Measurements from ENCODE around the gene PIP4K2A.
A peak's percentile ranks its signal among the peaks of the same experiment; 100 is the strongest.

Gene PIP4K2A

DNA sequence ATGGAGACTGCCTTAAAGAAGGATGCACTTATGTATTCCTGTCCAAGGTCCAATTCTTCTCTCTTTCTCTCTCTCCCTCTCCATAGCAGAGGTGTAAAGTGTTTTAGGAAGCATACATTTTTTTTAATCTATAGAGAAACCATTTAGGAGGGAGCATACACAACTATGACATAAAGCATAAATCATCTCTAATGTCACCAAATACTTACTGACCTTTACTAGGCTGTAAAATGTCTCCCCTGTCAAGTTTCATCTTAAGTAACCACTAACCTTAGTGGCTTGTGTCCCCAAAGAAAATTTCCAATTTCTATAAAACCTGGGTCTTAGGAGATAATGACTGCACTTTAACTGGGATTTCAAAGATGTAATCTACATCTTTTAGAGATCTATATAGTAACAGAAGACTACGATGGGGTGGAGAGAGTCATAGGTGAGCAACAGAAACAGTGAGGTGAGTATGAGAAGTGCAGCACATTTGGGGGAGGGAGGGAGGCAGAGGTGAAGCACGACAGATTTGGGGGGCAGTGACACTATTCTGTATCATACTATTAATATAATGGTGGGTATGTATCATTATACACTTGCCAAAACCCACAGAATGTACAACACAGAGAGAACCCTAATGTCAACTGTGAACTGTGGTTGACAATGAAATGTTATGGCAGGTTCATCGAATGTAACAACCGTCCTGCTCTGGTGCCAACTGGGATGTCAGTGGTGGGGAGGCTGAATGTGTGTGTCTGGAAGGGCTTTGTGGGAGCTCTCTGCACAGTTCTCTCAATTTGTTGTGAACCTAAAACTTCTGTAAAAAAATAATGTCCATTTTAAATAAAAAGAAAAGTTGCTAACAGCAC is 79.5 kb downstream of the PIP4K2A start:
- DNase-seq = no peak

DNA sequence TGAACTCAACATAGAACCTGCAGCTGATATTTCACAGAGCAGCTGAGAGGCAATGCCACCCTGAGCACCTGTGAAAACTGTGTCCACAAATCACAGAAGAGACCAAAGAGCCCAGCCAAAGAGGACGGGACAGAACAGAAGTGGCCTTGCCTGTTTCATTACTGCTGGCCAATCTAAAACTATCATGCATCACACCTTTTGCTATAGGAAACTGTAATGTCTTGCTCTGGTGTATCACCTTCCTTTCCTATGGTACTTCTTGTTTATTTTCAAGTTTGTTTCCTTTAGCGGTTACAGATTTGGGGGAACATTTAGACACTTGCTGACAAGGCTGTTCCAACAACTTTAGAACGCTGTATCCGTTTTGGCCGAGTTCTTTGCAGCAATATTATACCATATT is 80.3 kb downstream of the PIP4K2A start:
- no peak for DNase-seq

- DNase-seq = no peak
Observed at GRCh38 chr10:22633528-22633927, 80.8 kb downstream of the PIP4K2A start.

GRCh38 chr10:22633106-22633505 is 81.3 kb downstream of the PIP4K2A start:
- no peak for DNase-seq

DNA sequence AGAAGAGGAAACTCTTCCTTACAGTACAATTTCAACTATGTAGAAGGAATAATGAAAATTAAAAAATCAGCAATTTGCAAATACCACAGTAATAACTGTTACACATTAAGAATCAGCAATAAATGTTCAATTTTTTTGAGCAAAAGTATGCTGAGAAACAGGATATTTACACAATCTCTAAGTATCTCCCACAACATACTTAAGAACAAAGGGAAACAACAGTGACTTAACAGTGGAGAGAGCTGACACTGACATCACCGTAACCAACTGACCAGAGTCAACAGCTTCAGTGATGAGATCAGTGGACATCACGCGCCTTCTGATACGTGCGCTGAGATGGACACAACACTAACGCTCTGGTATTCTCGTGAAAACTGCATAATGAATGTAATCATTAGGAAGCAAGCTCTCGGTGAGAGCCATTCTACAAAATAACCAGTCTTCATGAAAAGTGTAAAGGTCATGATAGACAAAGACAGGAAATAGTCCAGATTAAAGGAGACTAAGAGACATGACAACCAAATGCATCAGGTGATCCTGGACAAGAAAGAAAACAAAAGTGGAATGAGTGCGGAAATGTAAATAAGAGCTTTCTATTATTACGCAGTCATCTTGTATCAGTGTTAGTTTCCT is 82.6 kb downstream of the PIP4K2A start:
- no peak for DNase-seq

DNA sequence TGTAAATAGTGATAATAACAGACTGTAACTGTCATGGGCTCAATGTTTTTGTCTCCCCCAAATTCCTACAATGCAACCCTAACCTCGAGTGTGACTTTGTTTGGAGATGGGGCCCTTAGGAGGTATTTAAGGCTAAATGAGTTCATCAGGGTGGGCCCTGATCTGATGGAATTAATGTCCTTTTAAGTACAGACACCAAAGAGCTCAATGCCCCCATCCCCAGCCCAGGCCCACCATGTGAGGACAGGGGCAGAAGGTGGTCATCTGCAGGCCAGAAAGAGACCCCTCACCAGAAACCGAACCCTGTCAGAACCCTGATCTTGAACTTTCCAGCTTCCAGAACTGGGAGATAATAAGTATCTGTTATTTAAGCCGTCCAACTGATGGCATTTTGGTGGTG is 83.2 kb downstream of the PIP4K2A start:
- no peak for DNase-seq

DNA sequence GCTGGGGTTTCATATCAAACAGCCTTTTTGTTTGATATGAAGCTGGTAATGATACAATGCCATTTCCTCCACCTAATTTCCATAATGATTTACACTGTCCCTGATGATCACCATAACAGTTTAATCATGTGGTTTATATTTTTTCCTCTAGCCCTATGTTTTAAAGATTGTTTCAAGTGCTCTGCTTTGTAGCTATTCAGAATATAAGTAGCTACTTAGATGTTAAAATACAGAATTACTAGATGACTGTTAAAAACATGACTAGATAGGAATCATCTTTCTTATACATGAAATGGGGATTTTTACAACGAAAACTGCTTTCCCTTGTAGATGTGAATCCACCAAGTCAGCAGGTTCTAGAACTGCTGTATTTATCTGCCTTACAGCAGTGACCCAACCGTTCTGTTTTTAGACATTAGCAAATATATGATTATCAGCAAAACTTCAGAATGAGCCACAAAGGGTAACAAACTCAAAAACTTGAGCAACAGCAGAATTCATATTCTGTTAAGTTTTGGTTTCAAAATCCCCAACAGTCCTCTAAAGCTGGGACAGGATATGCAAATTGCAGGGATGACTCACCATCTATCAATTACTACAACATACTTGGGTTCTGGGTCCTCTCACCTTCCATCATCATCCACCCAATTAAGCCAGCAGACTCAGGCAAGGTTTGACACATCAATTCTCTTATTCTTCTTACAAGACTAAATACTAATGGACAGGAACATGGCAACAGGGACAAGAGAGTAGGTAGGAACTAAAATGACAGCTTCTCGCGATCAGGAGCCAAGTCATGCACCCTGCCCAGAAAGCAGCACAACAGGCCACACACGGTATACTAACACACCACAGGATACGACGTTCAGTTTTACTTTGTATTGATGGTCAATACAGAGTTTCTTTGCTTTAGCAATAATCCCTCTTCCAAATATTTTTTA is 83.9 kb downstream of the PIP4K2A start:
- DNase-seq = peak; percentile 3

DNA sequence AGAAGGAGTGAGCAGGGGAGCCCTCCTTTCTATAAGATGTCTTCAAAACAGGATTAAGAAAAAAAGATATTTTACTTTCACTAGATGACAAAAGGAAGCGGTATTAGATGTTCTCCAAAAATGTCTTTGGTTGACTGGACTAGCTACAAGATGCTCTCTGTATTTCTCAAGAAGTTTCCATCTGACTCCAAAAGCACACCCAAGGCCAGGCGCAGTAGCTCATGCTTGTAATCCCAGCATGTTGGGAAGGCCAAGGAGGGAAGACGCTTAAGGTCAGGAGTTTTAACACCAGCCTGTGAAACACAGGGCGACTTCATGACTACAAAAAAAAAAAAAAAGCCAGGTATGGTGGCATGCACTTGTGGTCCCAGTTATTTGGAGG is 84.5 kb downstream of the PIP4K2A start:
- DNase-seq = no peak

GRCh38 chr10:22629126-22629525 is 85.3 kb downstream of the PIP4K2A start:
- no peak for DNase-seq

DNA sequence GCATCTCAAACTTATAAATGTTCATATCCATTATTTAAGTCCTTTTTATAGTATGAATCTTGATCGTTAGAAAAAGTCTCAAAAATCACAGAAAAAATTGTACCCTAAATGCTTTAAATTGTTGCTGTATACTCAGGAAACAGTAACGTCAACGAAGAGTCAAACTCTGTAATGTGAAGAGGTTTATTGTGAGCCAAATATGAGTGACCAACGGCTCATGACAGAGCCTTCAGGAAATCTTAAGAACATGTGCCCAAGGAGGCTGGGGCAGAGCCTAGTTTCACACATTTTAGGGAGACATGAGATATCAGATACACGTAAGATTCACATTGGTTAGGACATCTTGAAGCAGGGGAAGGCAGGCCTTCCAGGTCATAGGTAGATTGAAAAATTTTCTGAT is 86.1 kb downstream of the PIP4K2A start:
- no peak for DNase-seq

DNA sequence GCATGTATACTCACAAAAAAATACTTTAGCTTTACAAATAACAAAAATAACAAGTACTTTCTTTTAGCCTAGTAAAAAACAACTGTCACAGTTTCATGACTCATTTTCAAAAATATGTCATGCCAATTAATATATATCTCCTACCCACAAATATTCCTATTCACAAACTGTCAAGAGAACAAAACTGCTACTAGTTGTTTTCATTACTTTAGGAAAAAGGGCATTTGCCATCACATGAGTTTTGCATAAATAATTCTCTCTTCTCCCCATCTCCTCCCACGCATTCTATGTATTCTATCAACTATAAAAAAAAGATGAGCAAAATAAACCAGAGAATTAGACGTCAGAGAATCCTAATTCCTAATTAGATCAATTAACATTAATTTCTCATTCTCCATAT is 87.6 kb downstream of the PIP4K2A start:
- no peak for DNase-seq

DNA sequence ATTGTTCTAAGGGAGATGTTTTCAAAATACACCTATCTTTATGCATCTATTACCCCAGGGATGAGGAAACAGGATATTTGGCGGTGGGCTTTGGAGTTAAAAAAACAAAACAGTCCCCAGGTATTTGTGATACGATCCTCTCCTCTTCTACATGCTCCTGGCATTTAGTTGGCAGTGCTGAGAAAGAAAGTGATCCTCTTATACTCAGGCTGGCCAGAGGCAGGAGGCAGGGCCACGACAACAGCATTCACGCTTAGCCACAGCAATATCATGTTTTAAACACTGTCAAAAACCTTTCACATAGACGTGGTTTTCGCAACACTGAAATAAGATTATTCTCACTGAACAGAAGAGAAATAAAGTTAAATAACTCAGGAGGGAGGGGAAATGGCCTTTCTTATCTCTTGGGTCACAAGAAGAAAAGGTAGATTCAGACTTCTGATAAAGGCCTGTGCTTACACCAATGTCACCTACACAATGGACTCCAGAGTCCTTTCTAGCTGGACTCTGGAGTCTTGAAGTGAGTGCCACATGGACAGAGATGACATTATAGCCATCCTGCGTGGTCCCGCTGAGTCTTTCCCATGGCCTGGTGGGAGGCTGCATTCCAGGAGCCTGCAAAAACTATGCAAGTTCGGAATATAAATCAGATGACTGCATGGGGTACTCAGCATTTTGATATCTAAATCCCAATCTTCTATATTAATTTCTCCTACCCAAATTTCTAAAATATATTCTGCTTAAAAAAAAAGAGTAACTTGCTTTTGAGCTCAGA is 88.7 kb downstream of the PIP4K2A start:
- no peak for DNase-seq

GRCh38 chr10:22624287-22624738 is 90.1 kb downstream of the PIP4K2A start:
- peak; percentile 1 for DNase-seq

GRCh38 chr10:22623633-22624253 is 90.6 kb downstream of the PIP4K2A start:
- no peak for DNase-seq

- no peak for DNase-seq
Observed at GRCh38 chr10:22622242-22622806, 92.1 kb downstream of the PIP4K2A start.

DNA sequence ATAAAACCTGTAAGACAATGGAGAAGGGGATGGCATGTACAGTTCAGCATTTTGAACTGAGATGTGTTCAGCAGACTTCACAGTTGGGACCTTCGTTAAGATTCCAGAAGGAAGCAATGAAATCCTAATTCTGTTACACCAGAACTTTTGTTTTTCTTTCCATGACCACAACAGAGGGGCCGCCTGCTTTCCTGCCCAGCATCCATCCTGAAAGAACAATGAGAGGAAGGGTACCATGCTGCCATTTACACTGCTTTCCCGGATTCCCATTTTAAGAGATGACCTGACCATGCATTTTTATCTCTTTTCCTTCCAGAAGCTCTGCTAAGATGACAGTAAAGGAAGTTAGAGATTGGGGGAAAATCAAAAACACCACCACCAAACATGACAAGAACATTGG is 92.7 kb downstream of the PIP4K2A start:
- no peak for DNase-seq

DNA sequence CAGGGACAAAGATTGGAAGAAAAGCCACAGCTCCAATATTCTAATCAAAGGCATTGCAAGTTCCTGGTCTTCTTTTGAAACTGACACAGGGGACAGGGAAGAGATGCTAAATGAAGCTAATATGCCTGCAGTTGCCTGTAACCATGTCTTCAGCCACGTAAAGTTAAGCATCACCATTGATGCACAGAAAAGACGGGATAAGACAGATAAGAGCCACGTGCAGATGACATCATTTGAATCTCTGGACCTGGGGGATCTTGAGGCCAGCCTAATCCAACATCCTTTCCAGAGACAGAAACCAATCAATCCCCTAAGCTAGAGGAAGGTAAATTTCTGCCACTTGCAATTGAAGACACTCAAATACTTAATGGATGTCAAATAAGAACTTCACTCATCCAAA is 93.4 kb downstream of the PIP4K2A start:
- DNase-seq = no peak

DNA sequence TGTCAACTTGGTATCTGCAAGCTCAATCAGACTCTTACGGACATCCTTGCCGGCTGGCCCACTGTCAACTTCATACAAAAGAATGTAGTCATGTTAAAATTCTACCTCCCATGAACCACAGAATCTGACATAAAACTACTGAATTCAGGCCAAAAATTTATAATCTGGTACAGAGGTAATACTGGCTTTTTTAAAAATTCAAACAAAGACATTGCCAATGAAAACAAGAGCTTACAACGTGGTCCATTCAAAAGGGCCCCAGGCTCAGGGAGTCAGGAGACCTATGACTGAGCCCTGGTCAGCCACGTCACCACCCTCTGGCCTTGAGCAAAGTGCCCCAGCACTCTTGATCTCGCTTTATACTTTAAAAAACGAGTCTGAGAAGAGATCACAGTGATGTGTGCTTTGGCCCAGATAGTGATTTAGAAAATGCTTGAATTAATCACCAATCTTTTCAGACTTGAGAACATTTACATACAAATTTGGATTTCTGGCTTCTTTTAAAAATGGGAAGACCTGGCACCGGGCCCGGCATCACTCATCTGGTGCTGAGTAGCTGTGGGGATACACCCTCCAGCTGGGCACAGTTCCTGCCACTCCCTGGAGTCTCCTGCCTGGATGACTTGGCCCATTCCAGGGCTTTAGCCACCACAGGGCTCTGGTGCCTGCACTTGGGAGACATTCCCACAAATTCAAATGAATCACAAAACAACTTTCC is 94.1 kb downstream of the PIP4K2A start:
- peak; percentile 64 for DNase-seq

GRCh38 chr10:22619101-22619500 is 95.3 kb downstream of the PIP4K2A start:
- DNase-seq = no peak

- DNase-seq = no peak
Observed at GRCh38 chr10:22618078-22618785, 96.1 kb downstream of the PIP4K2A start.
